ENCODE measurements around the gene MT1G. TPM values are rescaled to one million over a fixed set of nuclear protein-coding genes. Genes with fewer than 3 reads are reported as not detected.

The MT1G gene
- polyA plus RNA-seq, 1 donor (not counting 4 experiments of a cell fraction or from before 2014, with no cell fraction given) = 9.8 TPM

- Histone ChIP-seq H3K27me3 (ENCODE audit: control insufficient read depth, extremely low read depth, insufficient read depth, low read length) (peaks cover 5% of the 10 kb centered on the region), H2AFZ (ENCODE audit: control insufficient read depth, low read length) (no peak overlapping the region), H3K9ac (ENCODE audit: control insufficient read depth, extremely low read depth, insufficient read depth, low read length) (no peak overlapping the region), H3K9me3 (ENCODE audit: control insufficient read depth, low read depth, low read length) (no peaks in the 10 kb centered on the region), H3K9me1 (ENCODE audit: control insufficient read depth, extremely low read depth, insufficient read depth, low read length) (no peaks in the 10 kb centered on the region), H3K4me3 (ENCODE audit: control insufficient read depth in 2 of 3, extremely low read depth in 1 of 3, insufficient read depth in 2 of 3, low read depth in 1 of 3, low read length in 3 of 3) (no peak overlapping the region), H3K27ac (ENCODE audit: control insufficient read depth, insufficient read depth, low read length) (no peak overlapping the region), H3K36me3 (ENCODE audit: control insufficient read depth in 2 of 2, extremely low read depth in 1 of 2, insufficient read depth in 2 of 2, low read length in 2 of 2) (no peaks in the 10 kb centered on the region), H4K20me1 (ENCODE audit: control insufficient read depth, extremely low read depth, insufficient read depth, low read length) (no peaks in the 10 kb centered on the region), H3K4me2 (ENCODE audit: control insufficient read depth, extremely low read depth, insufficient read depth, low read depth, low read length) (no peak overlapping the region), H3K79me2 (ENCODE audit: control insufficient read depth, insufficient read depth, low read length) (no peaks in the 10 kb centered on the region), H3K4me1 (ENCODE audit: control insufficient read depth, extremely low read depth, insufficient read depth, low read length) (peaks cover 17% of the 10 kb centered on the region)
- dilution Hi-C loops (cut with MboI; ENCODE audit: extremely low pct_ligation_motif_present, low sequenced_read_pairs) = no loop called here
- no peak for TF ChIP-seq CTCF (optimal IDR thresholded peaks at IDR 0.05 in 1 of 3, IDR thresholded peaks at IDR 0.05 in 1 of 3, conservative IDR thresholded peaks at IDR 0.05 in 1 of 3; ENCODE audit: extremely low read depth in 1 of 3, insufficient read depth in 2 of 3, low read length in 3 of 3)
- no peak for TF ChIP-seq EZH2 (IDR thresholded peaks at IDR 0.05; ENCODE audit: low read length)
- FAIRE-seq = no peak
- DNase-seq (ENCODE audit: low read depth, low spot score) = no peak
Measured at GRCh38 chr16:56647641-56648431, 20.0 kb downstream of the MT1G start.

GRCh38 chr16:56645838-56646237 lies 22.0 kb downstream of the MT1G start:
- no peaks in the 10 kb centered on the region for H4K20me1 ChIP-seq (ENCODE audit: control insufficient read depth, extremely low read depth, insufficient read depth, low read length)
- no peak overlapping the region for H3K27ac ChIP-seq (ENCODE audit: control insufficient read depth, insufficient read depth, low read length)
- H3K27me3 ChIP-seq (ENCODE audit: control insufficient read depth, extremely low read depth, insufficient read depth, low read length) = no peaks in the 10 kb centered on the region
- TF ChIP-seq EZH2 (IDR thresholded peaks at IDR 0.05; ENCODE audit: low read length) (no peak), CTCF (optimal IDR thresholded peaks at IDR 0.05 in 1 of 3, IDR thresholded peaks at IDR 0.05 in 1 of 3, conservative IDR thresholded peaks at IDR 0.05 in 1 of 3; ENCODE audit: extremely low read depth in 1 of 3, insufficient read depth in 2 of 3, low read length in 3 of 3) (no peak)
- no peaks in the 10 kb centered on the region for H3K9me1 ChIP-seq (ENCODE audit: control insufficient read depth, extremely low read depth, insufficient read depth, low read length)
- H3K36me3 ChIP-seq (ENCODE audit: control insufficient read depth in 2 of 2, extremely low read depth in 1 of 2, insufficient read depth in 2 of 2, low read length in 2 of 2) = no peaks in the 10 kb centered on the region
- DNase-seq (ENCODE audit: low read depth, low spot score) (no peak), FAIRE-seq (no peak)
- no peaks in the 10 kb centered on the region for H3K9me3 ChIP-seq (ENCODE audit: control insufficient read depth, low read depth, low read length)
- H2AFZ ChIP-seq (ENCODE audit: control insufficient read depth, low read length) = no peak overlapping the region
- no peak overlapping the region for H3K4me3 ChIP-seq (ENCODE audit: control insufficient read depth in 2 of 3, extremely low read depth in 1 of 3, insufficient read depth in 2 of 3, low read depth in 1 of 3, low read length in 3 of 3)
- dilution Hi-C loops (cut with MboI; ENCODE audit: extremely low pct_ligation_motif_present, low sequenced_read_pairs) = no loop called here
- no peak overlapping the region for H3K4me2 ChIP-seq (ENCODE audit: control insufficient read depth, extremely low read depth, insufficient read depth, low read depth, low read length)
- H3K79me2 ChIP-seq (ENCODE audit: control insufficient read depth, insufficient read depth, low read length) = no peaks in the 10 kb centered on the region
- peaks cover 18% of the 10 kb centered on the region for H3K4me1 ChIP-seq (ENCODE audit: control insufficient read depth, extremely low read depth, insufficient read depth, low read length)
- no peak overlapping the region for H3K9ac ChIP-seq (ENCODE audit: control insufficient read depth, extremely low read depth, insufficient read depth, low read length)
